HG03139 (cell line): ENCODE results near the gene SLC26A1.

ENCODE experiments used
- ATAC-seq: cut with Tn5 transposase; IDR thresholded peaks from one replicate; pipeline ENCODE4 v1.9.1; 2021; ENCODE audit not compliant: unreplicated experiment

SLC26A1 gene

GRCh38 chr4:993111-994029, at the start of gene SLC26A1:
TSS of gene SLC26A1 (minus strand) at chr4:993404. CDS start at chr4:991703, 1,701 bp downstream.
- ATAC-seq, result no peak

GRCh38 chr4:1042352-1043055, 49.3 kb upstream of the SLC26A1 start:
- ATAC-seq, result no peak

- ATAC-seq, result no peak
Observed at GRCh38 chr4:1041936-1042330, 48.7 kb upstream of the SLC26A1 start.

GRCh38 chr4:1041147-1041935, 48.1 kb upstream of the SLC26A1 start:
- no peak for ATAC-seq

GRCh38 chr4:1040344-1041146, 47.3 kb upstream of the SLC26A1 start:
- ATAC-seq, result no peak

GRCh38 chr4:1039493-1040343, 46.5 kb upstream of the SLC26A1 start:
- no peak for ATAC-seq

GRCh38 chr4:1038948-1039492, 45.8 kb upstream of the SLC26A1 start:
- ATAC-seq, result no peak

GRCh38 chr4:1036976-1037810, 44.0 kb upstream of the SLC26A1 start:
- no peak for ATAC-seq

- no peak for ATAC-seq
Observed at GRCh38 chr4:1036095-1036494, 42.9 kb upstream of the SLC26A1 start.

GRCh38 chr4:1035510-1035909, 42.3 kb upstream of the SLC26A1 start:
- ATAC-seq, result no peak

- no peak for ATAC-seq
Observed at GRCh38 chr4:1033840-1034551, 40.8 kb upstream of the SLC26A1 start.

- ATAC-seq, result no peak
Observed at GRCh38 chr4:1032861-1033260, 39.7 kb upstream of the SLC26A1 start.

GRCh38 chr4:1031956-1032795, 39.0 kb upstream of the SLC26A1 start:
- ATAC-seq, result no peak

GRCh38 chr4:1031346-1031745, 38.1 kb upstream of the SLC26A1 start:
- ATAC-seq, result no peak

- no peak for ATAC-seq
Observed at GRCh38 chr4:1030559-1030958, 37.4 kb upstream of the SLC26A1 start.

- no peak for ATAC-seq
Observed at GRCh38 chr4:1030031-1030430, 36.8 kb upstream of the SLC26A1 start.

GRCh38 chr4:1029529-1029928, 36.3 kb upstream of the SLC26A1 start:
- ATAC-seq, result no peak
